Keratinocyte (primary cell): ENCODE measurements around the gene AGAP4. TPM values are rescaled to one million over a fixed set of nuclear protein-coding genes. Genes with fewer than 3 reads are reported as not detected.
"Not testable (repeated sequence)": the region's sequence is repeated elsewhere in the genome, so short reads cannot be mapped to it uniquely, and the experiment has no call there.

Experiments
- DNase-seq: peaks from one replicate; pipeline ENCODE4 v3.0.0-alpha.2; 2011; ENCODE audit warnings: low read depth, missing footprints, low spot score
- FAIRE-seq: peaks from 2 replicates; lab custom pipeline; 2011; peaks lifted over from hg19 to GRCh38; lab: Jason Lieb, UNC
- H2AFZ ChIP-seq: 2 replicates; pipeline ENCODE4 v1.6.0; 2012; ENCODE audit warnings: low read length, control low read depth, inconsistent platforms; ENCODE audit not compliant: control insufficient read depth
- H3K27ac ChIP-seq: 2 replicates; pipeline ENCODE4 v1.5.1; 2011; ENCODE audit warnings: low read length; ENCODE audit not compliant: control insufficient read depth, insufficient read depth
- H3K27me3 ChIP-seq: 3 replicates; pipeline ENCODE4 v1.6.0; 2011; ENCODE audit warnings: low read length; ENCODE audit not compliant: control insufficient read depth, insufficient read depth; ENCODE audit errors: extremely low read depth
- H3K36me3 ChIP-seq, 2 experiments: 2 replicates in 1 of 2; 3 replicates in 1 of 2; pipeline ENCODE4 v1.5.1; 2011; ENCODE audit warnings: low read length in 2 of 2, mild to moderate bottlenecking in 1 of 2; ENCODE audit not compliant: control insufficient read depth in 2 of 2, insufficient read depth in 2 of 2; ENCODE audit errors: extremely low read depth in 1 of 2
- H3K4me1 ChIP-seq: 3 replicates; pipeline ENCODE4 v1.5.1; 2011; ENCODE audit warnings: low read length; ENCODE audit not compliant: control insufficient read depth, insufficient read depth; ENCODE audit errors: extremely low read depth
- H3K4me2 ChIP-seq: 3 replicates; pipeline ENCODE4 v1.6.0; 2011; ENCODE audit warnings: low read depth, low read length; ENCODE audit not compliant: control insufficient read depth, insufficient read depth; ENCODE audit errors: extremely low read depth
- H3K4me3 ChIP-seq, 3 experiments: fragments of 200-600 bp in 1 of 3; sonication (generic) in 1 of 3; 2 replicates in 2 of 3; 3 replicates in 1 of 3; pipeline ENCODE4 v1.5.1; 2011 to 2016; ENCODE audit warnings: low read length in 3 of 3, mild to moderate bottlenecking in 3 of 3, control low read depth in 2 of 3, inconsistent platforms in 1 of 3, low read depth in 1 of 3, mixed read lengths in 1 of 3, mixed run types in 1 of 3, moderate library complexity in 1 of 3; ENCODE audit not compliant: control insufficient read depth in 2 of 3, insufficient read depth in 2 of 3; ENCODE audit errors: extremely low read depth in 1 of 3
- H3K79me2 ChIP-seq: 2 replicates; pipeline ENCODE4 v1.6.0; 2012; ENCODE audit warnings: low read length; ENCODE audit not compliant: control insufficient read depth, insufficient read depth
- H3K9ac ChIP-seq: 3 replicates; pipeline ENCODE4 v1.6.0; 2011; ENCODE audit warnings: low read length; ENCODE audit not compliant: control insufficient read depth, insufficient read depth; ENCODE audit errors: extremely low read depth
- H3K9me1 ChIP-seq: 3 replicates; pipeline ENCODE4 v1.6.0; 2011; ENCODE audit warnings: low read length; ENCODE audit not compliant: control insufficient read depth, insufficient read depth; ENCODE audit errors: extremely low read depth
- H3K9me3 ChIP-seq: 2 replicates; pipeline ENCODE4 v1.5.1; 2012; ENCODE audit warnings: low read depth, low read length; ENCODE audit not compliant: control insufficient read depth
- H4K20me1 ChIP-seq: 3 replicates; pipeline ENCODE4 v1.6.0; 2011; ENCODE audit warnings: low read length; ENCODE audit not compliant: control insufficient read depth, insufficient read depth; ENCODE audit errors: extremely low read depth
- dilution Hi-C: fragments of 300-500 bp; cut with MboI; formaldehyde crosslinking; loops from one replicate; pipeline ENCODE4 v1.7.0; 2020; ENCODE audit warnings: low sequenced_read_pairs; ENCODE audit not compliant: extremely low pct_ligation_motif_present
- polyA plus RNA-seq, 5 experiments: library from polyadenylated mRNA; depleted of rRNA in 3 of 5; stranded (reverse) in 3 of 5; stranded (forward) in 1 of 5; unstranded in 1 of 5; fragments of >200 nt; gene quantifications; 1 replicate in 1 of 5; 2 replicates in 3 of 5; 3 replicates in 1 of 5; pipeline versions ENCODE4 v1.2.1 to v1.2.3, GENCODE V29; 2011 to 2012; ENCODE audit warnings: missing spikeins in 2 of 5, low read depth in 1 of 5, low replicate concordance in 1 of 5
- small RNA-seq, 3 experiments: library from RNA; depleted of rRNA; stranded (forward); fragments of <200 nt; gene quantifications; one replicate each; pipeline ENCODE3, GENCODE V24; 2012; ENCODE audit warnings: low read depth in 3 of 3, low replicate concordance in 1 of 3; ENCODE audit not compliant: insufficient read length in 3 of 3

AGAP4 gene
- polyA plus RNA-seq, 1 donor (not counting 4 experiments of a cell fraction or from before 2014, with no cell fraction given) = 13.3 TPM

DNA sequence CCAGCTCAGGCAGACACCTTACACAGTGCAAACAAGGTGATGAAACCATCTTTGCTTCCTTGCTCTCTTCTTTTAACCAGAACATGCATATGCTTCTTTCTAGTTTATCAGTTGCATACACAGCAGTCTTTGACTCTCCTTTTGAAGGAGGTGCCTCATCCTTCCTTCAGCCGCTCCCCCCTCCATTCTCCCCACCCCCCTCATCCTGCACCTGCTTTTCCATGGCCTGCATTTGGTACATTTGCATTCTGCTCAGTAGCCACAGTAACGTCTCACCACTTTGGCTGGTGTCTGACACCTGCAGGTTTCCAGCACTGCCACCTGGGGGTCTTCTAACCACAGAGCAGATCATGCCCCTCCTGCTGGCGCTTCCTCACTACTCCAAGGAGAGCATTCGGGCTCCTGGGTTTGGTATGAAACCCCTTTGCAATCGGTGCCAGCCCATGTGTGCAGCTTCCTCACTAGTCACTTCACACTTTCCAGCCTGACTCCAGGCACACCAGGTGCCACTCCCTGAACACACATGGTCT is 60.0 kb downstream of the AGAP4 start:
- DNase-seq, dilution Hi-C loops: not testable (repeated sequence)

DNA sequence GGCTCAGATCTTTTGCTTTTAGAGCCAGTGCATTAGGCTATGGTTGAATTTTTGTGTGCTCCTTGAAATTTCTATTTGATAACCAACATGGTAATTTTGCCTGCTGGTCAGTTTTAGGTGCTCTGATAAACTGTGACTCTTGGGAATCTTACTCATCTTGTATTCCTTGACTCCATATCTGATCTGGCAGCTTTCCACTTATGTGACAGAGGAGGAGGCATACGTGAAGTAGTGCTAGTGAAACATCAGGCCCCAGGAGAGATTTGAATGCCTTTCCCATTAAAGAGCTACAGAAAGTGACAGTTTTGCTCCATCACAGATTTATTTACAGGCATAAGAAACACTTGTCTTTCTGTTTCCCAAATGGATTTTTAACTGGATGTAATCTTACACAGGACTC is 61.1 kb downstream of the AGAP4 start:
- H3K27me3 ChIP-seq, H3K4me2 ChIP-seq, H3K9me3 ChIP-seq, H3K4me1 ChIP-seq, FAIRE-seq, H3K9ac ChIP-seq, H3K27ac ChIP-seq, H4K20me1 ChIP-seq, DNase-seq, H3K4me3 ChIP-seq, H3K79me2 ChIP-seq, dilution Hi-C loops, H3K9me1 ChIP-seq, H2AFZ ChIP-seq, H3K36me3 ChIP-seq: not testable (repeated sequence)

More for the DNA sequence above, 60.0 kb downstream of the AGAP4 start:
- not testable (repeated sequence) for H3K9ac ChIP-seq, H3K9me1 ChIP-seq, H3K4me1 ChIP-seq, H3K9me3 ChIP-seq, H3K4me2 ChIP-seq, H3K4me3 ChIP-seq, H3K27me3 ChIP-seq, H3K79me2 ChIP-seq, FAIRE-seq, H4K20me1 ChIP-seq, H3K36me3 ChIP-seq, H2AFZ ChIP-seq, H3K27ac ChIP-seq

Small RNA genes within 50 kb of the gene (small RNA-seq; reads per million reads assigned to genes)
- gene AC012044.1 = 0 reads per million in 3 experiments
- 0 reads per million in 3 experiments for gene RNA5SP310

Other genes starting within 250 kb of the AGAP4 start
- gene ZFAND4, start 174.7 kb downstream of the AGAP4 start, polyA plus RNA-seq = 2.1 to 3.0 TPM (median 2.9 TPM) in 3 replicates
- 18.3 to 32.7 TPM (median 22.3 TPM) in 3 replicates for gene WASHC2C, start 120.2 kb downstream of the AGAP4 start, polyA plus RNA-seq
- 115 to 172 TPM (median 122 TPM) in 3 replicates for gene TIMM23, start 125.0 kb upstream of the AGAP4 start, polyA plus RNA-seq
- 134 to 179 TPM (median 165 TPM) in 3 replicates for gene NCOA4, start 183.1 kb upstream of the AGAP4 start, polyA plus RNA-seq
- gene MSMB, start 198.8 kb upstream of the AGAP4 start, polyA plus RNA-seq = not detected in 3 replicates